Left ventricle myocardium inferior (tissue), 1 donor: ENCODE results near the gene KIAA1671. TPM values are rescaled to one million over a fixed set of nuclear protein-coding genes. Genes with fewer than 3 reads are reported as not detected.

ENCODE experiments used
- DNase-seq: peaks from one replicate; pipeline ENCODE4 v3.0.0-alpha.2; 2020
- H3K27ac ChIP-seq: fragments of 200-600 bp; replicated peaks from 2 replicates; pipeline ENCODE4 v1.8.0; 2021
- H3K27me3 ChIP-seq: fragments of 200-600 bp; 2 replicates; pipeline ENCODE4 v1.8.0; 2021; ENCODE audit warnings: low read depth
- H3K36me3 ChIP-seq: fragments of 200-600 bp; 2 replicates; pipeline ENCODE4 v1.8.0; 2021
- H3K4me1 ChIP-seq: fragments of 200-600 bp; 2 replicates; pipeline ENCODE4 v1.8.0; 2021
- H3K4me3 ChIP-seq: fragments of 200-600 bp; 2 replicates; pipeline ENCODE4 v1.8.0; 2021; ENCODE audit warnings: mild to moderate bottlenecking, moderate library complexity
- H3K9me3 ChIP-seq: fragments of 200-600 bp; replicated peaks from 2 replicates; pipeline ENCODE4 v1.8.0; 2021
- CTCF ChIP-seq: fragments of 200-600 bp; IDR thresholded peaks from 2 replicates; pipeline ENCODE4 v1.8.0; 2021; ENCODE audit warnings: antibody characterized with exemption, mild to moderate bottlenecking, borderline replicate concordance
- intact Hi-C: fragments of 100-400 bp; cut with micrococcal nuclease; formaldehyde crosslinking; loops from one replicate; pipeline ENCODE4 v1.11.0; 2022
- total RNA-seq: library from RNA; stranded (reverse); fragmentation: NEBNext Ultra II Directional; extraction: Animal tissue kit (Norgen Biotek cat#: 25700); gene quantifications from one replicate; pipeline ENCODE4 v1.2.1, GENCODE V29; 2021
- donor health status: DM: no; HTN: yes; CAD: no; lungs with severe emphysema.

KIAA1671 gene
- total RNA-seq, 1 donor from 2014 or later, result 12.2 TPM

- intact Hi-C loops, result no loop called here
- Histone ChIP-seq H3K27ac (peak overlapping the region; percentile 84), H3K9me3 (no peaks in the 10 kb centered on the region), H3K4me1 (peaks cover 86% of the 10 kb centered on the region), H3K36me3 (no peaks in the 10 kb centered on the region), H3K4me3 (no peak overlapping the region), H3K27me3 (no peaks in the 10 kb centered on the region)
- no peak for TF ChIP-seq CTCF
- DNase-seq, result no peak
Measured at GRCh38 chr22:24989135-24989534, 36.6 kb downstream of the KIAA1671 start.

GRCh38 chr22:24989541-24989951, 37.0 kb downstream of the KIAA1671 start:
- intact Hi-C loops, result no loop called here
- H3K36me3 ChIP-seq, result no peaks in the 10 kb centered on the region
- H3K9me3 ChIP-seq, result no peaks in the 10 kb centered on the region
- H3K4me3 ChIP-seq, result no peak overlapping the region
- H3K27ac ChIP-seq, result peak overlapping the region; percentile 84
- H3K4me1 ChIP-seq, result peaks cover 81% of the 10 kb centered on the region
- no peak for TF ChIP-seq CTCF
- H3K27me3 ChIP-seq, result no peaks in the 10 kb centered on the region
- no peak for DNase-seq

- H3K27ac ChIP-seq, result peak overlapping the region; percentile 84
- no peaks in the 10 kb centered on the region for H3K27me3 ChIP-seq
- intact Hi-C loops, result no loop called here
- no peak for DNase-seq
- no peak overlapping the region for H3K4me3 ChIP-seq
- no peaks in the 10 kb centered on the region for H3K36me3 ChIP-seq
- TF ChIP-seq CTCF, result no peak
- peaks cover 74% of the 10 kb centered on the region for H3K4me1 ChIP-seq
- no peaks in the 10 kb centered on the region for H3K9me3 ChIP-seq
Measured at GRCh38 chr22:24990344-24990905, 37.9 kb downstream of the KIAA1671 start.

- H3K4me1 ChIP-seq, result peaks cover 71% of the 10 kb centered on the region
- H3K9me3 ChIP-seq, result no peaks in the 10 kb centered on the region
- no peak overlapping the region for H3K4me3 ChIP-seq
- no peak for DNase-seq
- H3K36me3 ChIP-seq, result no peaks in the 10 kb centered on the region
- intact Hi-C loops, result no loop called here
- no peak for TF ChIP-seq CTCF
- no peak overlapping the region for H3K27ac ChIP-seq
- H3K27me3 ChIP-seq, result no peaks in the 10 kb centered on the region
Measured at GRCh38 chr22:24992946-24993345, 40.4 kb downstream of the KIAA1671 start.

- intact Hi-C loops, result no loop called here
- Histone ChIP-seq H3K36me3 (no peaks in the 10 kb centered on the region), H3K4me3 (no peak overlapping the region), H3K4me1 (peaks cover 61% of the 10 kb centered on the region), H3K27me3 (no peaks in the 10 kb centered on the region), H3K27ac (no peak overlapping the region), H3K9me3 (no peaks in the 10 kb centered on the region)
- no peak for DNase-seq
- TF ChIP-seq CTCF, result no peak
Measured at GRCh38 chr22:24994070-24994763, 41.7 kb downstream of the KIAA1671 start.
